RWPE2 (cell line): ENCODE results near the gene CFAP57.

ENCODE experiments used
- ATAC-seq: fragments of 200-7000 bp; cut with Tn5 transposase; 3 replicates; pipeline ENCODE4 v1.9.1; 2021; ENCODE audit warnings: low read depth
- DNase-seq: peaks from one replicate; pipeline ENCODE4 v3.0.0-alpha.2; 2020; ENCODE audit warnings: low spot score
- H3K27ac ChIP-seq: fragments of 450-650 bp; 2 replicates; pipeline ENCODE4 v1.5.1; 2017; ENCODE audit warnings: mild to moderate bottlenecking; ENCODE audit not compliant: poor library complexity, severe bottlenecking
- H3K27me3 ChIP-seq: fragments of 250-450 bp; sonication (Bioruptor Pico); 2 replicates; pipeline ENCODE4 v1.5.1; 2021; ENCODE audit warnings: mild to moderate bottlenecking, moderate library complexity; ENCODE audit not compliant: insufficient read depth, poor library complexity, severe bottlenecking
- H3K36me3 ChIP-seq: fragments of 250-450 bp; sonication (Bioruptor Pico); 2 replicates; pipeline ENCODE4 v1.5.1; 2020; ENCODE audit warnings: low read depth, mild to moderate bottlenecking, moderate library complexity
- H3K4me1 ChIP-seq: fragments of 250-450 bp; sonication (Bioruptor Pico); 2 replicates; pipeline ENCODE4 v1.5.1; 2021; ENCODE audit warnings: mild to moderate bottlenecking, moderate library complexity; ENCODE audit not compliant: insufficient read depth, poor library complexity, severe bottlenecking
- H3K4me3 ChIP-seq: fragments of 250-450 bp; sonication (Bioruptor Pico); 2 replicates; pipeline ENCODE4 v1.5.1; 2021; ENCODE audit warnings: mild to moderate bottlenecking, moderate library complexity; ENCODE audit not compliant: severe bottlenecking
- H3K9me3 ChIP-seq: fragments of 250-450 bp; sonication (Bioruptor Pico); 2 replicates; pipeline ENCODE4 v1.5.1; 2021; ENCODE audit warnings: mild to moderate bottlenecking, moderate library complexity; ENCODE audit not compliant: severe bottlenecking
- CTCF ChIP-seq: fragments of 450-650 bp; IDR thresholded peaks from one replicate; pipeline ENCODE4 v1.5.1; 2017; ENCODE audit warnings: mild to moderate bottlenecking, moderate library complexity; ENCODE audit not compliant: poor library complexity, severe bottlenecking

Gene CFAP57

GRCh38 chr1:43274804-43275180, 102.7 kb downstream of the CFAP57 start:
- DNase-seq, result peak; percentile 19
- Histone ChIP-seq H3K36me3 (no peaks in the 10 kb centered on the region), H3K9me3 (no peaks in the 10 kb centered on the region), H3K27ac (peak overlapping the region; percentile 23), H3K4me3 (no peak overlapping the region), H3K4me1 (peaks cover 7% of the 10 kb centered on the region), H3K27me3 (no peaks in the 10 kb centered on the region)
- TF ChIP-seq CTCF, result no peak
- ATAC-seq, result no peak

- no peak for TF ChIP-seq CTCF
- no peak for ATAC-seq
- H3K4me1 ChIP-seq, result peaks cover 7% of the 10 kb centered on the region
- H3K27me3 ChIP-seq, result no peaks in the 10 kb centered on the region
- H3K27ac ChIP-seq, result no peak overlapping the region
- no peak overlapping the region for H3K4me3 ChIP-seq
- peak; percentile 30 for DNase-seq
- no peaks in the 10 kb centered on the region for H3K36me3 ChIP-seq
- no peaks in the 10 kb centered on the region for H3K9me3 ChIP-seq
Measured at GRCh38 chr1:43275826-43276620, 103.9 kb downstream of the CFAP57 start.

GRCh38 chr1:43276673-43277072, 104.5 kb downstream of the CFAP57 start:
- ATAC-seq (no peak), DNase-seq (peak; percentile 15)
- Histone ChIP-seq H3K4me3 (no peak overlapping the region), H3K36me3 (no peaks in the 10 kb centered on the region), H3K27ac (no peak overlapping the region), H3K4me1 (peaks cover 7% of the 10 kb centered on the region), H3K9me3 (no peaks in the 10 kb centered on the region), H3K27me3 (no peaks in the 10 kb centered on the region)
- TF ChIP-seq CTCF, result no peak

- peak; percentile 20 for DNase-seq
Measured at GRCh38 chr1:43277116-43277876, 105.2 kb downstream of the CFAP57 start.

More at GRCh38 chr1:43277116-43277876, 105.2 kb downstream of the CFAP57 start:
- no peaks in the 10 kb centered on the region for H3K9me3 ChIP-seq
- H3K27ac ChIP-seq, result no peak overlapping the region
- no peak overlapping the region for H3K4me3 ChIP-seq
- TF ChIP-seq CTCF, result no peak
- no peaks in the 10 kb centered on the region for H3K27me3 ChIP-seq
- ATAC-seq, result no peak
- no peaks in the 10 kb centered on the region for H3K36me3 ChIP-seq
- peaks cover 7% of the 10 kb centered on the region for H3K4me1 ChIP-seq
